A549 (cell line): ENCODE data around the gene THOC7. TPM values are rescaled to one million over a fixed set of nuclear protein-coding genes. Genes with fewer than 3 reads are reported as not detected.
A peak's percentile ranks its signal among the peaks of the same experiment; 100 is the strongest.

Experiments
- ATAC-seq, 2 experiments: fragments of 200-7000 bp in 1 of 2; fragments of >200 bp in 1 of 2; cut with Nextera tagmentation in 1 of 2; cut with Tn5 transposase in 1 of 2; 3 replicates each; pipeline versions ENCODE4 v1.8.0 to v1.9.1; 2018 to 2020; ENCODE audit warnings: mild to moderate bottlenecking in 1 of 2, moderate library complexity in 1 of 2
- CTCF ChIA-PET: fragments of 300-600 bp; sonication (Branson Sonifier 250); formaldehyde crosslinking; extraction: SDS; loops from one replicate; lab custom pipeline; 2021; ENCODE audit warnings: antibody characterized with exemption, inconsistent platforms; lab: Yijun Ruan, JAX
- POLR2A ChIA-PET: fragments of 350-600 bp; formaldehyde crosslinking; extraction: SDS; loops from one replicate; lab custom pipeline; 2021; ENCODE audit warnings: antibody characterized with exemption, inconsistent platforms; lab: Yijun Ruan, JAX
- DNase-seq, 2 experiments: peaks; one replicate each; pipeline versions ENCODE4 v3.0.0 to v3.0.0-alpha.2; 2011 to 2016; ENCODE audit warnings: low read depth in 1 of 2, low spot score in 1 of 2
- FAIRE-seq: peaks from 2 replicates; lab custom pipeline; 2011; peaks lifted over from hg19 to GRCh38; lab: Jason Lieb, UNC
- H3K27ac ChIP-seq, 2 experiments: fragments of >200 bp; sonication (Bioruptor Twin); formaldehyde crosslinking; 3 replicates each; pipeline ENCODE4 v1.5.1; 2016 to 2017
- H3K4me1 ChIP-seq: fragments of >200 bp; sonication (Bioruptor Twin); formaldehyde crosslinking; 3 replicates; pipeline ENCODE4 v1.6.1; 2016
- H3K4me2 ChIP-seq: fragments of >200 bp; sonication (Bioruptor Twin); formaldehyde crosslinking; 3 replicates; pipeline ENCODE4 v1.6.1; 2016
- H3K4me3 ChIP-seq: fragments of >200 bp; sonication (Bioruptor Twin); formaldehyde crosslinking; 3 replicates; pipeline ENCODE4 v1.5.1; 2016
- H3K9me3 ChIP-seq: fragments of >200 bp; sonication (Bioruptor Twin); formaldehyde crosslinking; 3 replicates; pipeline ENCODE4 v1.6.1; 2016
- CBX8 ChIP-seq: fragments of 200-600 bp; sonication (generic); IDR thresholded peaks from 2 replicates; pipeline ENCODE4 v1.6.1; 2016
- CEBPB ChIP-seq, 2 experiments: fragments of >200 bp in 1 of 2; sonication (Bioruptor Twin) in 1 of 2; formaldehyde crosslinking in 1 of 2; IDR thresholded peaks; 2 replicates each; pipeline ENCODE4 v1.6.1; 2012 to 2016
- EP300 ChIP-seq, 2 experiments: fragments of >200 bp; sonication (Bioruptor Twin); formaldehyde crosslinking; IDR thresholded peaks; 2 replicates in 1 of 2; 3 replicates in 1 of 2; pipeline ENCODE4 v1.6.1; 2016 to 2017
- FOXS1 ChIP-seq: fragments of 250-450 bp; sonication (Bioruptor Pico); IDR thresholded peaks from 2 replicates; pipeline ENCODE4 v1.5.0; 2020; ENCODE audit warnings: mild to moderate bottlenecking, moderate library complexity
- GATA3 ChIP-seq: IDR thresholded peaks from 2 replicates; pipeline ENCODE4 v1.6.1; 2012; ENCODE audit warnings: borderline replicate concordance
- HDAC2 ChIP-seq: fragments of 200-600 bp; sonication (generic); IDR thresholded peaks from 2 replicates; pipeline ENCODE4 v1.6.1; 2016
- HEYL ChIP-seq: fragments of 250-450 bp; sonication (Bioruptor Pico); IDR thresholded peaks from 2 replicates; pipeline ENCODE4 v1.8.0; 2021; ENCODE audit warnings: mild to moderate bottlenecking, moderate library complexity
- HOXB13 ChIP-seq: fragments of 250-450 bp; sonication (Bioruptor Pico); IDR thresholded peaks from 2 replicates; pipeline ENCODE4 v1.5.0; 2020; ENCODE audit warnings: low read depth, mild to moderate bottlenecking, moderate library complexity
- JUN ChIP-seq, 2 experiments: fragments of >200 bp; sonication (Bioruptor Twin); formaldehyde crosslinking; IDR thresholded peaks; 2 replicates in 1 of 2; 3 replicates in 1 of 2; pipeline ENCODE4 v1.6.1; 2016 to 2017
- KDM1A ChIP-seq: fragments of 200-600 bp; sonication (generic); IDR thresholded peaks from 2 replicates; pipeline ENCODE4 v1.6.1; 2016; ENCODE audit warnings: low read depth, mild to moderate bottlenecking
- MYC ChIP-seq: IDR thresholded peaks from 2 replicates; pipeline ENCODE4 v1.6.1; 2012; ENCODE audit warnings: mild to moderate bottlenecking, inconsistent platforms, low read length, improper control_type of control experiment, borderline replicate concordance
- NR3C1 ChIP-seq: fragments of >200 bp; sonication (Bioruptor Twin); formaldehyde crosslinking; IDR thresholded peaks from 3 replicates; pipeline ENCODE4 v1.6.1; 2017
- PHF8 ChIP-seq: fragments of 200-600 bp; sonication (generic); IDR thresholded peaks from 2 replicates; pipeline ENCODE4 v1.6.1; 2016; ENCODE audit warnings: low read depth, mild to moderate bottlenecking, antibody characterized with exemption, moderate library complexity, borderline replicate concordance
- POLR2A ChIP-seq: IDR thresholded peaks from 2 replicates; pipeline ENCODE4 v1.6.1; 2012; ENCODE audit warnings: mild to moderate bottlenecking, low read length
- RFX5 ChIP-seq: fragments of 450-650 bp; IDR thresholded peaks from 2 replicates; pipeline ENCODE4 v1.7.1; 2014; ENCODE audit warnings: antibody characterized with exemption, mild to moderate bottlenecking, moderate library complexity
- SREBF2 ChIP-seq: fragments of 450-650 bp; IDR thresholded peaks from 2 replicates; pipeline ENCODE4 v1.6.1; 2014; ENCODE audit warnings: mild to moderate bottlenecking, moderate library complexity
- ZNF302 ChIP-seq: fragments of 250-450 bp; sonication (Bioruptor Pico); IDR thresholded peaks from 2 replicates; pipeline ENCODE4 v1.9.0; 2021; ENCODE audit warnings: inconsistent platforms, mild to moderate bottlenecking, moderate library complexity
- ZSCAN20 ChIP-seq: fragments of 250-450 bp; sonication (Bioruptor Pico); IDR thresholded peaks from 2 replicates; pipeline ENCODE4 v1.8.0; 2022; ENCODE audit warnings: mild to moderate bottlenecking, moderate library complexity
- whole genome bisulfite sequencing: methylation state at CpG from one replicate; pipeline ENCODE4 v1.1.6; 2017; ENCODE audit errors: missing lambda C conversion rate; 5-methylcytosine and 5-hydroxymethylcytosine counted together
- polyA plus RNA-seq, 4 experiments: library from polyadenylated mRNA; depleted of rRNA in 3 of 4; stranded (reverse); fragments of >200 nt; fragmentation: RNase III in 1 of 4; extraction: RNeasy Plus Mini Kit Qiagen cat#74134 plus additional on column Dnase treatment in 1 of 4; gene quantifications; 2 replicates in 3 of 4; 3 replicates in 1 of 4; pipeline ENCODE4 v1.2.3, GENCODE V29; 2011 to 2017
- TF ChIP-seq, protein P1 (sequence below): IDR thresholded peaks from 2 replicates; pipeline ENCODE4 v1.6.1; 2012
- TF ChIP-seq, protein P2 (sequence below): fragments of >200 bp; sonication (Bioruptor Twin); formaldehyde crosslinking; IDR thresholded peaks from 3 replicates; pipeline ENCODE4 v1.5.1; 2016
- TF ChIP-seq, protein P3 (sequence below): fragments of 250-450 bp; sonication (Bioruptor Pico); IDR thresholded peaks from 2 replicates; pipeline ENCODE4 v1.5.0; 2020; ENCODE audit warnings: low read depth, mild to moderate bottlenecking, moderate library complexity

THOC7 gene
- polyA plus RNA-seq, 2 of the 4 experiments (the other 2 are of a cell fraction): 65.2 to 71.7 TPM

DNA sequence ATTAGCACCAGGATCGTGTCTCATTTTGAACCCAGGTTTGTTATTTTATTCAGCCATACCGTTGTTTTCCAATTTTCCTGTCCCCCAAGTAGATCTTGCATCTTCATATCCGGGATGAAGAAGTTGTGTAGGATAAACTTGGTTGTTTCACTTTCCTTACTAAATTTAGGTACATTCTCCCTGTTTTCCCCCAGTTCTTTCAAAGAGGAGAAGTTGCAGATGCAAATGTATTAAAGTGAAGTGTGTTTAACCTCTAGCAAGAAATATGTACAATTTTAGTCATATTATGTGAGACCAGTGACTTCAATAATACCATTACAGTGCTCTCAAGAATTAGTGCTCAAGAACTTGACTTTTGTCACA lies 1.3 kb upstream of the THOC7 start:
- POLR2A ChIA-PET: no interaction called here
- ATAC-seq (no peak), FAIRE-seq (no peak)

DNA sequence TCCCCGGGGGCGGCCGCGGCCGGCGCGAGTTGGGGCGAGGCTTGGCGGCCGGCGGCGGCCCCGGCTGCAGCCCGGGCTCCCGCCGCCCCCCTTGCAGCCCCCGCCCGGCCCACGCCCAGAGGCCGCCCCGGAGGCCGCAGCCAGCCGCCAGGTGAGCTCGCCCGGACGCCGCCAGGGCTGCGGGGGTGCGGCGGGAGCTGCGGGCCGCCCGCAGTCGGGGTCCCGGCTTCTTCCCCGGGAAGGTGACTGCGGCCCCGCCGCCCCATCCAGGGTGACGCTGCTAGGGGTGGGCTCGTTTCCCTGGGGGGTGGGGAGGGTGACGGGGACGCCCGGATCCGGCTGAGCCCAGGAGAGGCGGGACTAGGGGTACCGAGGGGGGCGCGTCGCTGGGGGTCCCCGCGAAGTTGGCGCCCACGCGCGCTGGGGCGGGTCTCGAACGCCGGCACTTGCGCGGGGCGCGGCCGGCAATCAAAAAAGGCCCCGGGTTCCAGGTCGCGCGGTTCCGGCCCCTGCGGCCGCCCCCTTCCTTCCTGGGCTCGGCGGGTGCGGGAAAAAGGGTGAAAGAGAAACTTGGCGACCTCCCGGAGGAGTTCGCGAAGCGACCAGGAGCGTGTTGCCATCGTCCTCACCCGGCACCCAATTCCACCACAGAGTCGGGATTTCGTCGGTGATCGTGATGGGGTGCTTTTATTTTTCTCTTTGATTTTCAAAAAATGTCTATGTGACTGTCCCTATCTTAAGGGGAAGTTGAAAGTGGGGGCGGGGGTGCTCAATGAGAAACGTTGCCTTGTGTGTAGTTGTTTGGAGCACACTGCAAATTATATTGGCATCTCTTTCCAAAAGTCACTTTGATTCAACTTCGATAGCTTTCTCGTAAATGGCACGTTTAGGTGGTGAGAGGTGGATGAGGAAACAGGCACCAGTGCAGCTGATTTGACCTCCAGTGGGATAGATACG lies 681 bp upstream of the THOC7 start:
- H3K4me2 ChIP-seq: peak overlapping the region; percentile 94

More for the DNA sequence above, 1.3 kb upstream of the THOC7 start:
- Histone ChIP-seq H3K9me3 (no peaks in the 10 kb centered on the region), H3K4me2 (peak overlapping the region; percentile 94), H3K4me3 (peak overlapping the region; percentile 99), H3K27ac (peak overlapping the region; percentile 100), H3K4me1 (peaks cover 12% of the 10 kb centered on the region; the same call in 1 of the 3 replicates)
- DNase-seq: peak in 1 of 2 experiments; percentile 15
- TF ChIP-seq, protein P1, sequence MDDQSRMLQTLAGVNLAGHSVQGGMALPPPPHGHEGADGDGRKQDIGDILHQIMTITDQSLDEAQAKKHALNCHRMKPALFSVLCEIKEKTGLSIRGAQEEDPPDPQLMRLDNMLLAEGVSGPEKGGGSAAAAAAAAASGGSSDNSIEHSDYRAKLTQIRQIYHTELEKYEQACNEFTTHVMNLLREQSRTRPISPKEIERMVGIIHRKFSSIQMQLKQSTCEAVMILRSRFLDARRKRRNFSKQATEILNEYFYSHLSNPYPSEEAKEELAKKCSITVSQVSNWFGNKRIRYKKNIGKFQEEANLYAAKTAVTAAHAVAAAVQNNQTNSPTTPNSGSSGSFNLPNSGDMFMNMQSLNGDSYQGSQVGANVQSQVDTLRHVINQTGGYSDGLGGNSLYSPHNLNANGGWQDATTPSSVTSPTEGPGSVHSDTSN: no peak
- TF ChIP-seq MYC (no peak), FOXS1 (no peak), ZSCAN20 (CRISPR knock-in tag) (no peak), KDM1A (no peak), HEYL (CRISPR knock-in tag) (no peak), ZNF302 (CRISPR knock-in tag) (no peak), HDAC2 (no peak), NR3C1 (no peak), RFX5 (no peak)
- TF ChIP-seq, all 56 proteins: peak for 0
- 0% methylated on average over 3 of the region's 3 CpGs for WGBS
- CTCF ChIA-PET: no interaction called here

DNA sequence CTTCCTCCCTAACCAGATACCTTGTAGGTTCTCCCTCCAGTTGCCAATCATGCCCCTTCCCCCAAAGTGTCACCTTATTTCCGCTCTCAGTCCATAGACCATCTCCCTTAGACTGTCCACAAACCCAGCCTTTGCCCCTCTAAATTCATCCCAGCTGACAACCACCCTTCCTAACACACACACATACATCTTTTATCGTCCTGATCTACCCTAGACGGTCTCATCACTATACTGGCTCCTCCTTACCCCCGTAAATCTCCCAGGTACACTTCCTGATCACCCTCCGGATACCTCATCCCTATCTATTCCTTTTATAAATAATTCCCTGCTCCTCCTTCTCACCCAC lies 828 bp downstream of the THOC7 start:
- peaks cover 12% of the 10 kb centered on the region; the same call in 1 of the 3 replicates for H3K4me1 ChIP-seq
- POLR2A ChIA-PET: no interaction called here
- no peaks in the 10 kb centered on the region for H3K9me3 ChIP-seq
- WGBS: 18% methylated on average over 5 of the region's 5 CpGs
- ATAC-seq (peak; percentile 19 to 44; a peak in 4 of 6 replicates), DNase-seq (no peak), FAIRE-seq (no peak)
- peak overlapping the region; percentile 99 for H3K4me3 ChIP-seq
- TF ChIP-seq CEBPB (IDR thresholded peaks at IDR 0.05) (no peak), SREBF2 (no peak), MYC (no peak), HDAC2 (no peak), CBX8 (no peak), KDM1A (no peak), HOXB13 (no peak), EP300 (IDR thresholded peaks at IDR 0.05) (no peak)
- TF ChIP-seq, protein P2, sequence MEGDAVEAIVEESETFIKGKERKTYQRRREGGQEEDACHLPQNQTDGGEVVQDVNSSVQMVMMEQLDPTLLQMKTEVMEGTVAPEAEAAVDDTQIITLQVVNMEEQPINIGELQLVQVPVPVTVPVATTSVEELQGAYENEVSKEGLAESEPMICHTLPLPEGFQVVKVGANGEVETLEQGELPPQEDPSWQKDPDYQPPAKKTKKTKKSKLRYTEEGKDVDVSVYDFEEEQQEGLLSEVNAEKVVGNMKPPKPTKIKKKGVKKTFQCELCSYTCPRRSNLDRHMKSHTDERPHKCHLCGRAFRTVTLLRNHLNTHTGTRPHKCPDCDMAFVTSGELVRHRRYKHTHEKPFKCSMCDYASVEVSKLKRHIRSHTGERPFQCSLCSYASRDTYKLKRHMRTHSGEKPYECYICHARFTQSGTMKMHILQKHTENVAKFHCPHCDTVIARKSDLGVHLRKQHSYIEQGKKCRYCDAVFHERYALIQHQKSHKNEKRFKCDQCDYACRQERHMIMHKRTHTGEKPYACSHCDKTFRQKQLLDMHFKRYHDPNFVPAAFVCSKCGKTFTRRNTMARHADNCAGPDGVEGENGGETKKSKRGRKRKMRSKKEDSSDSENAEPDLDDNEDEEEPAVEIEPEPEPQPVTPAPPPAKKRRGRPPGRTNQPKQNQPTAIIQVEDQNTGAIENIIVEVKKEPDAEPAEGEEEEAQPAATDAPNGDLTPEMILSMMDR: no peak
- TF ChIP-seq, protein P3, sequence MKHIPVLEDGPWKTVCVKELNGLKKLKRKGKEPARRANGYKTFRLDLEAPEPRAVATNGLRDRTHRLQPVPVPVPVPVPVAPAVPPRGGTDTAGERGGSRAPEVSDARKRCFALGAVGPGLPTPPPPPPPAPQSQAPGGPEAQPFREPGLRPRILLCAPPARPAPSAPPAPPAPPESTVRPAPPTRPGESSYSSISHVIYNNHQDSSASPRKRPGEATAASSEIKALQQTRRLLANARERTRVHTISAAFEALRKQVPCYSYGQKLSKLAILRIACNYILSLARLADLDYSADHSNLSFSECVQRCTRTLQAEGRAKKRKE (CRISPR knock-in tag): no peak
- CTCF ChIA-PET: no interaction called here
- H3K4me2 ChIP-seq: peak overlapping the region; percentile 92
- peak overlapping the region; percentile 100 for H3K27ac ChIP-seq

More for the DNA sequence above, 681 bp upstream of the THOC7 start:
- WGBS: 4% methylated on average over 20 of the region's 93 CpGs
- peak; percentile 66 to 74 for ATAC-seq
- peak in 1 of 2 experiments; percentile 38; a peak in 1 of 5 replicates for TF ChIP-seq JUN (IDR thresholded peaks at IDR 0.05)
- TF ChIP-seq POLR2A: peak; percentile 11; the same call in 1 of the 2 replicates
- no peak for TF ChIP-seq GATA3
- peak; percentile 51; the same call in 1 of the 2 replicates for TF ChIP-seq PHF8
- TF ChIP-seq, all 56 proteins: peak for 3
- POLR2A ChIA-PET: interaction anchor here (0.7 kb wide), 1 partner anchor 231 kb away, joined by 3 read pairs; no protein-coding TSS in a partner anchor
- Histone ChIP-seq H3K4me1 (peaks cover 12% of the 10 kb centered on the region; the same call in 1 of the 3 replicates), H3K4me3 (peak overlapping the region; percentile 99), H3K27ac (peak overlapping the region; percentile 100), H3K9me3 (no peaks in the 10 kb centered on the region)
- DNase-seq (peak; percentile 13 to 25), FAIRE-seq (no peak)
- CTCF ChIA-PET: no interaction called here
